Measurements from ENCODE around the gene MS4A8.
"Not testable (repeated sequence)": the region's sequence is repeated elsewhere in the genome, so short reads cannot be mapped to it uniquely, and the experiment has no call there.

MS4A8 gene

DNA sequence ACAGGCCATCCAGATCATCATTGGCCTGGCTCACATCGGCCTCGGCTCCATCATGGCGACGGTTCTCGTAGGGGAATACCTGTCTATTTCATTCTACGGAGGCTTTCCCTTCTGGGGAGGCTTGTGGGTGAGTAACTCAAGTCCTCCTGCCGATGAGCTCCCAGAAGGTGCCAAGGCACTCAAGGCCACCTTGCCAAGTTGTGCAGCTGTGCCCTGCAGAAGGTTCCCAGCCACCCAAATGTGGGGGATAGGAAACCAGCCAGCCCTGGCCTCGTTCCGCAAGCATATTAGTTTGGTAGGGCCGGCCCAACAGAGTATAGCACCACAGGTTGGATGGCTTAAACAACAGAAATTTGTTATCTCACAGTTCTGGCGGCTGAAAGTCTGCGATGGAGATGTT lies 4.0 kb downstream of the MS4A8 start:
- H3K4me3 ChIP-seq (ENCODE audit: low read depth in 1 of 2, low read length in 1 of 2), result no peak overlapping the region
- no peak for TF ChIP-seq CTCF (IDR thresholded peaks at IDR 0.05)
- no peaks in the 10 kb centered on the region for H3K27me3 ChIP-seq
- no peaks in the 10 kb centered on the region for H3K4me1 ChIP-seq (ENCODE audit: control insufficient read depth in 1 of 2, insufficient read depth in 1 of 2, low read depth in 1 of 2, low read length in 1 of 2)
- no peak overlapping the region for H3K27ac ChIP-seq
- H3K36me3 ChIP-seq, result no peaks in the 10 kb centered on the region
- H3K9me3 ChIP-seq, result no peaks in the 10 kb centered on the region

DNA sequence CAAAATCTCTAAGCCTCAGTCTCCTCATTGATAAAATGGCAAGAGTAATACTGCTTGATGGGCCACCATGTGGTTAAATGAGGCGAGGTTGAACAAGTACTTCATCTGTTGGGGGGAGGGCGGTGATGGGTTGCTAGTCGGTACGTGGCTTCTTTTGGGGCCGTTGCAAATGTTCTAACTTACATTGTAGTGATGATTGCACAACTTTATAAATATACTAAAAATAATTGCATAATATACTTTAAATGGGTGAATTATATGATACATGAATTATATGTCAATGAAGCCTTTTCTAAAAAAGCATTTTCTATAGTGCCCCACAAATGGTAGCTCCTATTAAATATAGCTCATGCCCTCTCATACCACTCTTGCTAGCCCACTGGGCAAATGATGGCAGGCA lies 6.5 kb downstream of the MS4A8 start:
- no peaks in the 10 kb centered on the region for H3K9me3 ChIP-seq
- no peaks in the 10 kb centered on the region for H3K27me3 ChIP-seq
- no peaks in the 10 kb centered on the region for H3K4me1 ChIP-seq (ENCODE audit: control insufficient read depth in 1 of 2, insufficient read depth in 1 of 2, low read depth in 1 of 2, low read length in 1 of 2)
- H3K36me3 ChIP-seq, result no peaks in the 10 kb centered on the region
- TF ChIP-seq CTCF (IDR thresholded peaks at IDR 0.05), result no peak
- no peak overlapping the region for H3K4me3 ChIP-seq (ENCODE audit: low read depth in 1 of 2, low read length in 1 of 2)
- H3K27ac ChIP-seq, result no peak overlapping the region

GRCh38 chr11:60706931-60707330 lies 7.5 kb downstream of the MS4A8 start:
- Histone ChIP-seq H3K4me3 (ENCODE audit: low read depth in 1 of 2, low read length in 1 of 2) (no peak overlapping the region), H3K9me3 (no peaks in the 10 kb centered on the region), H3K4me1 (ENCODE audit: control insufficient read depth in 1 of 2, insufficient read depth in 1 of 2, low read depth in 1 of 2, low read length in 1 of 2) (no peaks in the 10 kb centered on the region), H3K27ac (no peak overlapping the region), H3K27me3 (no peaks in the 10 kb centered on the region), H3K36me3 (no peaks in the 10 kb centered on the region)
- TF ChIP-seq CTCF (IDR thresholded peaks at IDR 0.05), result no peak

- no peaks in the 10 kb centered on the region for H3K9me3 ChIP-seq
- H3K27me3 ChIP-seq, result no peaks in the 10 kb centered on the region
- H3K27ac ChIP-seq, result no peak overlapping the region
- H3K36me3 ChIP-seq, result no peaks in the 10 kb centered on the region
- no peak overlapping the region for H3K4me3 ChIP-seq (ENCODE audit: low read depth in 1 of 2, low read length in 1 of 2)
- no peaks in the 10 kb centered on the region for H3K4me1 ChIP-seq (ENCODE audit: control insufficient read depth in 1 of 2, insufficient read depth in 1 of 2, low read depth in 1 of 2, low read length in 1 of 2)
- TF ChIP-seq CTCF (IDR thresholded peaks at IDR 0.05), result no peak
Observed at GRCh38 chr11:60710482-60710881, 11.1 kb downstream of the MS4A8 start.

DNA sequence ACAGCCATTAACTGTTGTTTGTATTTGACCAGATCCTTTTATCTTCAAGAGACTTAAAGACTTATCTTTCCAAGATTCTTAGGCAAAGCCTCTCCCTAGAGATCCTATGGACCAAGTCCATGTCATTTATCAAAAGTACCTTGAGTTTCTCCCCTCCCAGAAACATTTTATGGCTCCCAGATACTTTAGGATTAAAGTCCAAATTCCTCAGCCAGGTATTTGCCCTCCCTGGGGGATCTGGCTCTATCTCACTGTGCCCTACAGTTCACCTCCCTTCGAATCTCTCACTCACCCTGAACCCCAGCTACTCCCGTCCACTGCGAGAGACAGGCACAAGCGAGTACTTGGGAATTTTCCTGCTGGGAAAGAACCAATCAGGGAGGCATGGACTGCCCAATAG lies 11.9 kb downstream of the MS4A8 start:
- no peaks in the 10 kb centered on the region for H3K36me3 ChIP-seq
- no peaks in the 10 kb centered on the region for H3K9me3 ChIP-seq
- no peak overlapping the region for H3K27ac ChIP-seq
- TF ChIP-seq CTCF (IDR thresholded peaks at IDR 0.05), result no peak
- no peaks in the 10 kb centered on the region for H3K4me1 ChIP-seq (ENCODE audit: control insufficient read depth in 1 of 2, insufficient read depth in 1 of 2, low read depth in 1 of 2, low read length in 1 of 2)
- H3K27me3 ChIP-seq, result no peaks in the 10 kb centered on the region
- no peak overlapping the region for H3K4me3 ChIP-seq (ENCODE audit: low read depth in 1 of 2, low read length in 1 of 2)

- H3K9me3 ChIP-seq; H3K4me3 ChIP-seq (ENCODE audit: low read depth in 1 of 2, low read length in 1 of 2); H3K27me3 ChIP-seq; H3K27ac ChIP-seq; H3K4me1 ChIP-seq (ENCODE audit: control insufficient read depth in 1 of 2, insufficient read depth in 1 of 2, low read depth in 1 of 2, low read length in 1 of 2); H3K36me3 ChIP-seq: not testable (repeated sequence)
Observed at GRCh38 chr11:60713423-60713822, 14.0 kb downstream of the MS4A8 start.

Data from neutrophil (primary cell).